ENCODE measurements around the gene TPTE.
"Not testable (repeated sequence)": the region's sequence is repeated elsewhere in the genome, so short reads cannot be mapped to it uniquely, and the experiment has no call there.

Gene TPTE

GRCh38 chr21:10521091-10521598 is at the start of gene TPTE:
Gene TPTE (plus strand): TSS chr21:10521583. CDS start chr21:10538724, 17,141 bp downstream.
- DNase-seq (ENCODE audit: low read depth in 1 of 2, low spot score in 1 of 2), result no peak
- TF ChIP-seq JUND (IDR thresholded peaks at IDR 0.05; ENCODE audit: low read depth), result no peak
- in situ Hi-C loops (cut with HindIII; ENCODE audit: low pct_unique_long_range_greater_than_20kb, low sequenced_read_pairs), result no loop called here

- in situ Hi-C loops (cut with HindIII; ENCODE audit: low pct_unique_long_range_greater_than_20kb, low sequenced_read_pairs); DNase-seq (ENCODE audit: low read depth in 1 of 2, low spot score in 1 of 2): not testable (repeated sequence)
Observed at GRCh38 chr21:10471999-10472398, 49.4 kb upstream of the TPTE start.

- in situ Hi-C loops (cut with HindIII; ENCODE audit: low pct_unique_long_range_greater_than_20kb, low sequenced_read_pairs); DNase-seq (ENCODE audit: low read depth in 1 of 2, low spot score in 1 of 2): not testable (repeated sequence)
Observed at GRCh38 chr21:10477794-10478193, 43.6 kb upstream of the TPTE start.

- in situ Hi-C loops (cut with HindIII; ENCODE audit: low pct_unique_long_range_greater_than_20kb, low sequenced_read_pairs); DNase-seq (ENCODE audit: low read depth in 1 of 2, low spot score in 1 of 2): not testable (repeated sequence)
Observed at GRCh38 chr21:10479875-10480274, 41.5 kb upstream of the TPTE start.

- in situ Hi-C loops (cut with HindIII; ENCODE audit: low pct_unique_long_range_greater_than_20kb, low sequenced_read_pairs); DNase-seq (ENCODE audit: low read depth in 1 of 2, low spot score in 1 of 2): not testable (repeated sequence)
Observed at GRCh38 chr21:10484864-10485263, 36.5 kb upstream of the TPTE start.

- DNase-seq (ENCODE audit: low read depth in 1 of 2, low spot score in 1 of 2); in situ Hi-C loops (cut with HindIII; ENCODE audit: low pct_unique_long_range_greater_than_20kb, low sequenced_read_pairs): not testable (repeated sequence)
Observed at GRCh38 chr21:10490453-10490852, 30.9 kb upstream of the TPTE start.

- in situ Hi-C loops (cut with HindIII; ENCODE audit: low pct_unique_long_range_greater_than_20kb, low sequenced_read_pairs), result no loop called here
- TF ChIP-seq JUND (IDR thresholded peaks at IDR 0.05; ENCODE audit: low read depth), result no peak
- DNase-seq (ENCODE audit: low read depth in 1 of 2, low spot score in 1 of 2), result no peak
Observed at GRCh38 chr21:10511116-10511515, 10.3 kb upstream of the TPTE start.

- in situ Hi-C loops (cut with HindIII; ENCODE audit: low pct_unique_long_range_greater_than_20kb, low sequenced_read_pairs); DNase-seq (ENCODE audit: low read depth in 1 of 2, low spot score in 1 of 2): not testable (repeated sequence)
Observed at GRCh38 chr21:10516889-10517288, 4.5 kb upstream of the TPTE start.

GRCh38 chr21:10517904-10518303 is 3.5 kb upstream of the TPTE start:
- DNase-seq (ENCODE audit: low read depth in 1 of 2, low spot score in 1 of 2); in situ Hi-C loops (cut with HindIII; ENCODE audit: low pct_unique_long_range_greater_than_20kb, low sequenced_read_pairs): not testable (repeated sequence)

- in situ Hi-C loops (cut with HindIII; ENCODE audit: low pct_unique_long_range_greater_than_20kb, low sequenced_read_pairs); DNase-seq (ENCODE audit: low read depth in 1 of 2, low spot score in 1 of 2): not testable (repeated sequence)
Observed at GRCh38 chr21:10521835-10522500, 585 bp downstream of the TPTE start.

GRCh38 chr21:10539956-10540355 is 18.6 kb downstream of the TPTE start:
- DNase-seq (ENCODE audit: low read depth in 1 of 2, low spot score in 1 of 2), result no peak
- no peak for TF ChIP-seq JUND (IDR thresholded peaks at IDR 0.05; ENCODE audit: low read depth)
- in situ Hi-C loops (cut with HindIII; ENCODE audit: low pct_unique_long_range_greater_than_20kb, low sequenced_read_pairs), result no loop called here

- DNase-seq (ENCODE audit: low read depth in 1 of 2, low spot score in 1 of 2); in situ Hi-C loops (cut with HindIII; ENCODE audit: low pct_unique_long_range_greater_than_20kb, low sequenced_read_pairs): not testable (repeated sequence)
Observed at GRCh38 chr21:10544376-10544775, 23.0 kb downstream of the TPTE start.

- in situ Hi-C loops (cut with HindIII; ENCODE audit: low pct_unique_long_range_greater_than_20kb, low sequenced_read_pairs); DNase-seq (ENCODE audit: low read depth in 1 of 2, low spot score in 1 of 2): not testable (repeated sequence)
Observed at GRCh38 chr21:10547868-10548267, 26.5 kb downstream of the TPTE start.

GRCh38 chr21:10548331-10548954 is 27.1 kb downstream of the TPTE start:
- DNase-seq (ENCODE audit: low read depth in 1 of 2, low spot score in 1 of 2); in situ Hi-C loops (cut with HindIII; ENCODE audit: low pct_unique_long_range_greater_than_20kb, low sequenced_read_pairs): not testable (repeated sequence)

- in situ Hi-C loops (cut with HindIII; ENCODE audit: low pct_unique_long_range_greater_than_20kb, low sequenced_read_pairs), result not testable (repeated sequence)
Observed at GRCh38 chr21:10570803-10571202, 49.4 kb downstream of the TPTE start.

GRCh38 chr21:10574531-10575310 is 53.3 kb downstream of the TPTE start:
- DNase-seq (ENCODE audit: low read depth in 1 of 2, low spot score in 1 of 2); in situ Hi-C loops (cut with HindIII; ENCODE audit: low pct_unique_long_range_greater_than_20kb, low sequenced_read_pairs): not testable (repeated sequence)

More at GRCh38 chr21:10570803-10571202, 49.4 kb downstream of the TPTE start:
- DNase-seq (ENCODE audit: low read depth in 1 of 2, low spot score in 1 of 2), result not testable (repeated sequence)

All from T47D (cell line).